SK-N-SH (cell line): ENCODE results near the gene LIN7A. TPM values are rescaled to one million over a fixed set of nuclear protein-coding genes. Genes with fewer than 3 reads are reported as not detected.

Experiments
- CTCF ChIA-PET: fragments of 300-600, 350-600 bp; formaldehyde crosslinking; extraction: SDS; loops from one replicate; lab custom pipeline; 2021; lab: Yijun Ruan, JAX
- POLR2A ChIA-PET: fragments of 350-600 bp; sonication (Branson Sonifier 250); formaldehyde crosslinking; extraction: SDS; loops from one replicate; lab custom pipeline; 2020; ENCODE audit warnings: antibody characterized with exemption, inconsistent platforms; lab: Yijun Ruan, JAX
- DNase-seq: peaks from one replicate; pipeline ENCODE4 v3.0.0; 2012
- H2AFZ ChIP-seq: fragments of 200-600 bp; sonication (generic); 2 replicates; pipeline ENCODE4 v1.8.1; 2016; ENCODE audit warnings: antibody characterized with exemption, mild to moderate bottlenecking, low read depth
- H3F3A ChIP-seq: fragments of 200-600 bp; sonication (generic); replicated peaks from 2 replicates; pipeline ENCODE3; 2016; ENCODE audit warnings: antibody characterized with exemption, mild to moderate bottlenecking; ENCODE audit not compliant: insufficient read depth
- H3K27ac ChIP-seq, 2 experiments: fragments of 200-500 bp in 1 of 2; fragments of 200-600 bp in 1 of 2; sonication (Bioruptor generic) in 1 of 2; sonication (generic), shearing (Covaris generic) in 1 of 2; 2 replicates each; pipeline versions ENCODE4 v1.5.1 to v1.6.1; 2014 to 2016; ENCODE audit warnings: low read depth in 2 of 2, inconsistent platforms in 1 of 2, low read length in 1 of 2, mild to moderate bottlenecking in 1 of 2, mixed read lengths in 1 of 2
- H3K27me3 ChIP-seq: fragments of 200-600 bp; sonication (generic), shearing (Covaris generic); 2 replicates; pipeline ENCODE4 v1.6.1; 2016; ENCODE audit warnings: mixed run types; ENCODE audit not compliant: insufficient read depth
- H3K36me3 ChIP-seq, 2 experiments: fragments of 200-500 bp in 1 of 2; fragments of 200-600 bp in 1 of 2; sonication (Bioruptor generic) in 1 of 2; sonication (generic) in 1 of 2; replicated peaks in 1 of 2; 2 replicates each; pipeline versions ENCODE3 to v1.5.1; 2014 to 2016; ENCODE audit warnings: low read length in 1 of 2, mild to moderate bottlenecking in 1 of 2; ENCODE audit not compliant: insufficient read depth in 2 of 2, control insufficient read depth in 1 of 2
- H3K4me1 ChIP-seq, 2 experiments: fragments of 200-500 bp in 1 of 2; fragments of 200-600 bp in 1 of 2; sonication (Bioruptor generic) in 1 of 2; sonication (generic), shearing (Covaris generic) in 1 of 2; 2 replicates each; pipeline versions ENCODE4 v1.5.1 to v1.6.1; 2014 to 2016; ENCODE audit warnings: low read depth in 1 of 2, low read length in 1 of 2, mixed run types in 1 of 2; ENCODE audit not compliant: insufficient read depth in 2 of 2, control insufficient read depth in 1 of 2
- H3K4me2 ChIP-seq: fragments of 200-600 bp; sonication (generic), shearing (Covaris generic); 2 replicates; pipeline ENCODE4 v1.6.1; 2017; ENCODE audit warnings: mixed run types
- H3K4me3 ChIP-seq, 2 experiments: fragments of 200-500 bp in 1 of 2; fragments of 200-600 bp in 1 of 2; sonication (Bioruptor generic) in 1 of 2; sonication (generic), shearing (Covaris generic) in 1 of 2; 2 replicates each; pipeline versions ENCODE4 v1.5.1 to v1.8.1; 2014 to 2016; ENCODE audit warnings: low read depth in 2 of 2, inconsistent platforms in 1 of 2, low read length in 1 of 2, mild to moderate bottlenecking in 1 of 2, mixed read lengths in 1 of 2, moderate library complexity in 1 of 2
- H3K79me2 ChIP-seq: fragments of 200-600 bp; sonication (generic); 2 replicates; pipeline ENCODE4 v1.8.1; 2017; ENCODE audit warnings: mild to moderate bottlenecking; ENCODE audit not compliant: insufficient read depth
- H3K9ac ChIP-seq: fragments of 200-600 bp; sonication (generic); 2 replicates; pipeline ENCODE4 v1.6.1; 2017; ENCODE audit warnings: mixed run types
- H3K9me2 ChIP-seq: fragments of 200-600 bp; sonication (generic); 2 replicates; pipeline ENCODE4 v1.6.1; 2017; ENCODE audit warnings: mixed run types
- H3K9me3 ChIP-seq: fragments of 200-600 bp; sonication (generic); 2 replicates; pipeline ENCODE4 v1.6.1; 2017; ENCODE audit warnings: mixed run types, mild to moderate bottlenecking, moderate library complexity
- H4K20me1 ChIP-seq: fragments of 200-600 bp; sonication (generic); 2 replicates; pipeline ENCODE4 v1.6.1; 2017; ENCODE audit warnings: mild to moderate bottlenecking, mixed run types; ENCODE audit not compliant: insufficient read depth
- CTCF ChIP-seq: fragments of 200-600 bp; sonication (generic); IDR thresholded peaks from 2 replicates; pipeline ENCODE4 v1.6.1; 2017; ENCODE audit warnings: antibody characterized with exemption, mild to moderate bottlenecking, moderate library complexity
- EP300 ChIP-seq, 2 experiments: IDR thresholded peaks; 2 replicates each; pipeline versions ENCODE4 v1.4.0 to v1.6.1; 2012; ENCODE audit warnings: borderline replicate concordance in 1 of 2, low read depth in 1 of 2, low read length in 1 of 2
- EZH2phosphoT487 ChIP-seq: fragments of 200-600 bp; sonication (generic); IDR thresholded peaks from 2 replicates; pipeline ENCODE4 v1.6.1; 2017; ENCODE audit warnings: low read depth, mixed run types, mild to moderate bottlenecking, antibody characterized with exemption, moderate library complexity, borderline replicate concordance
- FOSL2 ChIP-seq: IDR thresholded peaks from 2 replicates; pipeline ENCODE4 v1.4.0; 2012; ENCODE audit warnings: low read depth, mild to moderate bottlenecking, moderate library complexity, borderline replicate concordance
- FOXJ3 ChIP-seq: sonication (generic); formaldehyde crosslinking; IDR thresholded peaks from 2 replicates; pipeline ENCODE4 v1.5.1; 2020; ENCODE audit warnings: mild to moderate bottlenecking, missing genetic modification reagents
- GABPA ChIP-seq: IDR thresholded peaks from 2 replicates; pipeline ENCODE4 v1.4.0; 2012; ENCODE audit warnings: low read depth, mild to moderate bottlenecking
- GATA2 ChIP-seq: sonication (generic); formaldehyde crosslinking; IDR thresholded peaks from 2 replicates; pipeline ENCODE4 v1.5.0; 2020; ENCODE audit warnings: mild to moderate bottlenecking, missing genetic modification reagents
- JUND ChIP-seq: IDR thresholded peaks from 2 replicates; pipeline ENCODE4 v1.4.0; 2012
- MAX ChIP-seq: IDR thresholded peaks from 2 replicates; pipeline ENCODE4 v1.4.0; 2012; ENCODE audit warnings: low read depth
- MEF2A ChIP-seq: IDR thresholded peaks from 2 replicates; pipeline ENCODE4 v1.4.0; 2012; ENCODE audit warnings: low read depth, borderline replicate concordance
- MXI1 ChIP-seq: IDR thresholded peaks from 2 replicates; pipeline ENCODE4 v1.6.1; 2012; ENCODE audit warnings: mild to moderate bottlenecking, low read depth, low read length, improper control_type of control experiment
- NFIC ChIP-seq: IDR thresholded peaks from 2 replicates; pipeline ENCODE4 v1.4.0; 2012; ENCODE audit warnings: borderline replicate concordance
- PBX3 ChIP-seq: IDR thresholded peaks from 2 replicates; pipeline ENCODE4; 2012
- POLR2AphosphoS5 ChIP-seq: IDR thresholded peaks from 2 replicates; pipeline ENCODE4 v1.6.1; 2012; ENCODE audit warnings: low read depth, low read length
- RCOR1 ChIP-seq: fragments of 150-350 bp; IDR thresholded peaks from 2 replicates; pipeline ENCODE4 v1.6.1; 2017; ENCODE audit warnings: antibody characterized with exemption, low read length
- RXRA ChIP-seq: IDR thresholded peaks from 2 replicates; pipeline ENCODE4 v1.4.0; 2012; ENCODE audit warnings: low read depth, mild to moderate bottlenecking, borderline replicate concordance
- SIN3A ChIP-seq: IDR thresholded peaks from 2 replicates; pipeline ENCODE4 v1.6.1; 2012; ENCODE audit warnings: low read depth, mild to moderate bottlenecking, low read length, moderate library complexity, borderline replicate concordance
- TEAD4 ChIP-seq: IDR thresholded peaks from 2 replicates; pipeline ENCODE4 v1.4.0; 2012; ENCODE audit warnings: mild to moderate bottlenecking, borderline replicate concordance; ENCODE audit not compliant: insufficient read depth
- USF1 ChIP-seq: IDR thresholded peaks from 2 replicates; pipeline ENCODE4 v1.4.0; 2012; ENCODE audit warnings: low read depth, borderline replicate concordance
- ZBTB33 ChIP-seq: IDR thresholded peaks from 2 replicates; pipeline ENCODE4 v1.4.0; 2012; ENCODE audit warnings: low read depth, borderline replicate concordance
- WGBS: methylation state at CpG from one replicate; pipeline ENCODE4 v1.1.6; 2017; ENCODE audit warnings: low lambda C conversion rate; 5-methylcytosine and 5-hydroxymethylcytosine counted together
- polyA plus RNA-seq, 3 experiments: library from polyadenylated mRNA; depleted of rRNA; stranded (reverse); fragments of >200 nt; gene quantifications; 2 replicates each; pipeline ENCODE4 v1.2.3, GENCODE V29; 2012

LIN7A gene
- polyA plus RNA-seq, 1 of the 3 experiments (the other 2 are of a cell fraction): not detected

GRCh38 chr12:80834724-80835123 lies 103.0 kb downstream of the LIN7A start:
- Histone ChIP-seq H3K4me1 (no peaks in the 10 kb centered on the region), H3K27me3 (peaks cover 6% of the 10 kb centered on the region; the same call in 1 of the 2 replicates), H3K4me2 (no peak overlapping the region), H3K9me2 (no peaks in the 10 kb centered on the region), H3K27ac (no peak overlapping the region), H2AFZ (no peak overlapping the region), H3K9me3 (no peaks in the 10 kb centered on the region), H4K20me1 (no peaks in the 10 kb centered on the region), H3K36me3 (no peaks in the 10 kb centered on the region), H3K4me3 (no peak overlapping the region), H3K9ac (no peak overlapping the region), H3F3A (no peaks in the 10 kb centered on the region), H3K79me2 (no peaks in the 10 kb centered on the region)
- TF ChIP-seq RXRA (no peak), GABPA (no peak), MEF2A (no peak), EP300 (IDR thresholded peaks at IDR 0.05; ENCODE audit: borderline replicate concordance in 1 of 2, low read depth in 1 of 2, low read length in 1 of 2) (peak in 1 of 2 experiments; percentile 29; a peak in 1 of 4 replicates), CTCF (no peak), ZBTB33 (no peak), RCOR1 (peak; percentile 76; the same call in 1 of the 2 replicates), GATA2 (CRISPR knock-in tag) (peak; percentile 72), NFIC (no peak), MXI1 (peak; percentile 38; the same call in 1 of the 2 replicates)
- no peak for DNase-seq
- ChIA-PET CTCF (no interaction called here), POLR2A (no interaction called here)
- WGBS: 0% methylated on average over 1 of the region's 1 CpG

GRCh38 chr12:80830533-80831088 lies 107.1 kb downstream of the LIN7A start:
- ChIA-PET POLR2A (no interaction called here), CTCF (no interaction called here)
- Histone ChIP-seq H3K27me3 (no peaks in the 10 kb centered on the region; the same call in 1 of the 2 replicates), H3K4me1 (no peaks in the 10 kb centered on the region), H3K4me2 (no peak overlapping the region), H3K27ac (no peak overlapping the region), H3K9ac (no peak overlapping the region), H3K4me3 (no peak overlapping the region), H2AFZ (no peak overlapping the region), H3K9me2 (no peaks in the 10 kb centered on the region), H3F3A (no peaks in the 10 kb centered on the region), H3K9me3 (no peaks in the 10 kb centered on the region), H3K36me3 (no peaks in the 10 kb centered on the region), H4K20me1 (no peaks in the 10 kb centered on the region), H3K79me2 (no peaks in the 10 kb centered on the region)
- TF ChIP-seq FOXJ3 (CRISPR knock-in tag) (no peak), RXRA (no peak), TEAD4 (no peak), MAX (no peak), SIN3A (no peak), EP300 (IDR thresholded peaks at IDR 0.05; ENCODE audit: borderline replicate concordance in 1 of 2, low read depth in 1 of 2, low read length in 1 of 2) (no peak), NFIC (no peak), POLR2AphosphoS5 (no peak), USF1 (no peak), EZH2phosphoT487 (no peak), FOSL2 (no peak), JUND (no peak), GATA2 (CRISPR knock-in tag) (no peak), PBX3 (no peak)
- no peak for DNase-seq
- 31% methylated on average over 4 of the region's 4 CpGs for WGBS
